ENCODE measurements around the gene NPAS2. TPM values are rescaled to one million over a fixed set of nuclear protein-coding genes. Genes with fewer than 3 reads are reported as not detected.
A peak's percentile ranks its signal among the peaks of the same experiment; 100 is the strongest.

The NPAS2 gene
- polyA plus RNA-seq, 1 of the 3 experiments (the other 2 are of a cell fraction): 58.5 TPM

- CTCF ChIA-PET: interaction anchor here (1.3 kb wide), 1 partner anchor 11 kb away, joined by 3 read pairs; no protein-coding TSS in a partner anchor
- Histone ChIP-seq H3K9me2 (no peaks in the 10 kb centered on the region), H3K4me3 (ENCODE audit: low read depth in 2 of 2, low read length in 1 of 2) (no peak overlapping the region), H3F3A (replicated peaks; ENCODE audit: insufficient read depth) (peaks cover 6% of the 10 kb centered on the region), H3K4me1 (ENCODE audit: control insufficient read depth in 1 of 2, insufficient read depth in 2 of 2, low read depth in 1 of 2, low read length in 1 of 2) (peaks cover 4 to 10% of the 10 kb centered on the region in 2 experiments; a peak in 1 of 4 replicates), H3K27me3 (ENCODE audit: insufficient read depth) (no peaks in the 10 kb centered on the region), H2AFZ (ENCODE audit: low read depth) (no peak overlapping the region), H3K36me3 (replicated peaks in 1 of 2; ENCODE audit: control insufficient read depth in 1 of 2, insufficient read depth in 2 of 2, low read length in 1 of 2) (no peaks in the 10 kb centered on the region), H3K9ac (no peak overlapping the region), H3K9me3 (no peaks in the 10 kb centered on the region), H4K20me1 (ENCODE audit: insufficient read depth) (no peaks in the 10 kb centered on the region), H3K79me2 (ENCODE audit: insufficient read depth) (no peaks in the 10 kb centered on the region), H3K27ac (ENCODE audit: low read depth in 2 of 2, low read length in 1 of 2) (peak overlapping the region; percentile 30 to 72; a peak in 3 of 4 replicates), H3K4me2 (0 out of 2 replicates have a peak overlapping the region, but pooled peaks have one; percentile 25)
- TF ChIP-seq RFX5 (IDR thresholded peaks at IDR 0.05; ENCODE audit: low read length) (no peak), TCF12 (IDR thresholded peaks at IDR 0.05) (peak; percentile 24; the same call in 1 of the 2 replicates)
- no peak for DNase-seq
- POLR2A ChIA-PET: no interaction called here
- 57% methylated on average over 1 of the region's 1 CpG for WGBS (ENCODE audit: low lambda C conversion rate)
Measured at GRCh38 chr2:100801402-100801801, 18.5 kb upstream of the NPAS2 start.

GRCh38 chr2:100802066-100802465 lies 17.9 kb upstream of the NPAS2 start:
- Histone ChIP-seq H4K20me1 (ENCODE audit: insufficient read depth) (no peaks in the 10 kb centered on the region), H3F3A (replicated peaks; ENCODE audit: insufficient read depth) (no peaks in the 10 kb centered on the region), H3K4me1 (ENCODE audit: control insufficient read depth in 1 of 2, insufficient read depth in 2 of 2, low read depth in 1 of 2, low read length in 1 of 2) (peaks cover 4 to 10% of the 10 kb centered on the region in 2 experiments; a peak in 1 of 4 replicates), H2AFZ (ENCODE audit: low read depth) (no peak overlapping the region), H3K79me2 (ENCODE audit: insufficient read depth) (no peaks in the 10 kb centered on the region), H3K9me3 (no peaks in the 10 kb centered on the region), H3K4me3 (ENCODE audit: low read depth in 2 of 2, low read length in 1 of 2) (no peak overlapping the region), H3K9me2 (no peaks in the 10 kb centered on the region), H3K9ac (no peak overlapping the region), H3K27ac (ENCODE audit: low read depth in 2 of 2, low read length in 1 of 2) (peak overlapping the region in 1 of 2 experiments; percentile 61; a peak in 1 of 4 replicates), H3K4me2 (no peak overlapping the region), H3K36me3 (replicated peaks in 1 of 2; ENCODE audit: control insufficient read depth in 1 of 2, insufficient read depth in 2 of 2, low read length in 1 of 2) (no peaks in the 10 kb centered on the region), H3K27me3 (ENCODE audit: insufficient read depth) (no peaks in the 10 kb centered on the region)
- DNase-seq: no peak
- no peak for TF ChIP-seq FOXM1 (IDR thresholded peaks at IDR 0.05; ENCODE audit: low read depth)
- TF ChIP-seq FOXJ3 (CRISPR knock-in tag; IDR thresholded peaks at IDR 0.05): no peak
- no peak for TF ChIP-seq POLR2AphosphoS5 (IDR thresholded peaks at IDR 0.05; ENCODE audit: low read depth, low read length)
- TF ChIP-seq, protein P1, sequence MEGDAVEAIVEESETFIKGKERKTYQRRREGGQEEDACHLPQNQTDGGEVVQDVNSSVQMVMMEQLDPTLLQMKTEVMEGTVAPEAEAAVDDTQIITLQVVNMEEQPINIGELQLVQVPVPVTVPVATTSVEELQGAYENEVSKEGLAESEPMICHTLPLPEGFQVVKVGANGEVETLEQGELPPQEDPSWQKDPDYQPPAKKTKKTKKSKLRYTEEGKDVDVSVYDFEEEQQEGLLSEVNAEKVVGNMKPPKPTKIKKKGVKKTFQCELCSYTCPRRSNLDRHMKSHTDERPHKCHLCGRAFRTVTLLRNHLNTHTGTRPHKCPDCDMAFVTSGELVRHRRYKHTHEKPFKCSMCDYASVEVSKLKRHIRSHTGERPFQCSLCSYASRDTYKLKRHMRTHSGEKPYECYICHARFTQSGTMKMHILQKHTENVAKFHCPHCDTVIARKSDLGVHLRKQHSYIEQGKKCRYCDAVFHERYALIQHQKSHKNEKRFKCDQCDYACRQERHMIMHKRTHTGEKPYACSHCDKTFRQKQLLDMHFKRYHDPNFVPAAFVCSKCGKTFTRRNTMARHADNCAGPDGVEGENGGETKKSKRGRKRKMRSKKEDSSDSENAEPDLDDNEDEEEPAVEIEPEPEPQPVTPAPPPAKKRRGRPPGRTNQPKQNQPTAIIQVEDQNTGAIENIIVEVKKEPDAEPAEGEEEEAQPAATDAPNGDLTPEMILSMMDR (IDR thresholded peaks at IDR 0.05): no peak
- TF ChIP-seq RAD21 (IDR thresholded peaks at IDR 0.05; ENCODE audit: low read length): no peak
- POLR2A ChIA-PET: no interaction called here
- CTCF ChIA-PET: interaction anchor here (1.3 kb wide), 1 partner anchor 12 kb away, joined by 3 read pairs; no protein-coding TSS in a partner anchor
- WGBS (ENCODE audit: low lambda C conversion rate): 69% methylated on average over 9 of the region's 9 CpGs

DNA sequence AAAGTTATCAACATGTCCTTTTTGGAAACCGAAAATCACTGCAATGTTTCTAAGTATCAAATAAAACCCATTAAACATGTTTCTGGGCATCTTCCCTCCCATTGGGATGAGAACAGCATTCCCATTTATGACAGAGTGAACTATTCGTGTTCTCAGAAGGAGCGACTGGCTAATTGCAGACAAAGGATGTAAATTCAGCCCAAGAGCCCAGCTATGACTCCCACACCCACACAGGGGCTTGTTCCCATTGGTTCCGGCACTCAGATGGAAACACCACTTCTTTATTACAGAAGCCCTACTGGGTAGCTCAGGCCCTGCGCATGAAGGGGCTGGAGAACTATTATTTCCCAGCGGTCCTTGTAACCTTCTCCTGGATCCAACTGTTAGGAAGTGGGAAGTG lies 16.6 kb upstream of the NPAS2 start:
- Histone ChIP-seq H3K27me3 (ENCODE audit: insufficient read depth) (no peaks in the 10 kb centered on the region), H3K4me1 (ENCODE audit: control insufficient read depth in 1 of 2, insufficient read depth in 2 of 2, low read depth in 1 of 2, low read length in 1 of 2) (peaks cover 4 to 10% of the 10 kb centered on the region in 2 experiments; a peak in 1 of 4 replicates), H2AFZ (ENCODE audit: low read depth) (no peak overlapping the region), H3K4me3 (ENCODE audit: low read depth in 2 of 2, low read length in 1 of 2) (no peak overlapping the region), H3K9me3 (no peaks in the 10 kb centered on the region), H3F3A (replicated peaks; ENCODE audit: insufficient read depth) (no peaks in the 10 kb centered on the region), H3K27ac (ENCODE audit: low read depth in 2 of 2, low read length in 1 of 2) (no peak overlapping the region), H3K9ac (no peak overlapping the region), H3K9me2 (no peaks in the 10 kb centered on the region), H3K36me3 (replicated peaks in 1 of 2; ENCODE audit: control insufficient read depth in 1 of 2, insufficient read depth in 2 of 2, low read length in 1 of 2) (no peaks in the 10 kb centered on the region), H3K4me2 (no peak overlapping the region), H4K20me1 (ENCODE audit: insufficient read depth) (no peaks in the 10 kb centered on the region), H3K79me2 (ENCODE audit: insufficient read depth) (no peaks in the 10 kb centered on the region)
- TF ChIP-seq FOSL2 (IDR thresholded peaks at IDR 0.05; ENCODE audit: borderline replicate concordance, low read depth): no peak
- TF ChIP-seq FOXM1 (IDR thresholded peaks at IDR 0.05; ENCODE audit: low read depth): no peak
- no peak for TF ChIP-seq IRF3 (IDR thresholded peaks at IDR 0.05; ENCODE audit: low read depth, low read length)
- TF ChIP-seq TCF12 (IDR thresholded peaks at IDR 0.05): no peak
- no peak for TF ChIP-seq NFIC (IDR thresholded peaks at IDR 0.05; ENCODE audit: borderline replicate concordance)
- 87% methylated on average over 5 of the region's 6 CpGs for WGBS (ENCODE audit: low lambda C conversion rate)
- no peak for DNase-seq
- POLR2A ChIA-PET: no interaction called here
- CTCF ChIA-PET: no interaction called here

Data from SK-N-SH (cell line).